SW 1271 (cell line): ENCODE measurements around the gene AGPS.

Experiments
- DNase-seq, 2 experiments: peaks; one replicate each; lab custom pipeline; 2025; lab: John Stamatoyannopoulos, UW

AGPS gene

GRCh38 chr2:177592397-177592796, 199.8 kb downstream of the AGPS start:
- no peak for DNase-seq

DNA sequence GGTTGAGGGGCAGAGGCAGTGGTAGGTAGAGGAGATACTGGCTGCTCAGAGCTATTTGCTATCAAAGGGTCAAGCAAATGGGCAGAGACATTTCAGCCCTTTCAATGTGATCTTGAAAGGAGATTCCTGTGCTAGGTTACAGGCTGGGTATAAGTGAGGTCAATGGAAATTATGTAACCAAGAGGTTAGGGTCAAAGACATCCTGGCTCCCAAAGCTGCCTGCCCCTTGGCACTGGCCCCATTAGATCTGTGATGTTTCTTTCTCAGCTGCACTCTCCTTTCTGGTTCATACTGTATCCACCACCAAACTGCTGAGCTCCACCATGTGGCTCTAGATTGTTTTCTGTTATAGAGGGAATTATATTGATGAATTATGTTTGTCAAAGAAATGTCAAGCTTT, 200.4 kb downstream of the AGPS start:
- no peak for DNase-seq

DNA sequence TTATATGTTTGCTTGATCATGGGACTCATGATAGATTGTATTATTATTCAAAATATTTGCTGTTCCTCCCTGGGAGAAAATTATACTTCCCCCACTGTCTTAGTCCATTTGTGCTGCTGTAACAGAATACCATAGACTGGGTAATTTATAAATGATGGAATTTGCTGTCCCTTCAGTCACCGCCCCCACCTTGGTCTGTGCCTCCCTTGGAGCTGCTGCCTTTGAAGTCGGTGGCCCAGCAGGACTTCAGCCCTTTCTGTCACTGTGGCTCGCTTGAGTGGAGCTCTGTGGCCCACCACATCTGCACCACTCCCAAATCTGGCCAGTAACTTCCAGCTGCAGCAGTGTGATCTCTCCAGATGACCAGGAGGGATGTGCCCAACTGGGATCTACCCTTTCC, 200.8 kb downstream of the AGPS start:
- DNase-seq: no peak
